ENCODE results near the gene VTI1A. TPM values are rescaled to one million over a fixed set of nuclear protein-coding genes. Genes with fewer than 3 reads are reported as not detected.

VTI1A gene
- total RNA-seq, 2 experiments from 2014 or later: 39.0 to 54.6 TPM

DNA sequence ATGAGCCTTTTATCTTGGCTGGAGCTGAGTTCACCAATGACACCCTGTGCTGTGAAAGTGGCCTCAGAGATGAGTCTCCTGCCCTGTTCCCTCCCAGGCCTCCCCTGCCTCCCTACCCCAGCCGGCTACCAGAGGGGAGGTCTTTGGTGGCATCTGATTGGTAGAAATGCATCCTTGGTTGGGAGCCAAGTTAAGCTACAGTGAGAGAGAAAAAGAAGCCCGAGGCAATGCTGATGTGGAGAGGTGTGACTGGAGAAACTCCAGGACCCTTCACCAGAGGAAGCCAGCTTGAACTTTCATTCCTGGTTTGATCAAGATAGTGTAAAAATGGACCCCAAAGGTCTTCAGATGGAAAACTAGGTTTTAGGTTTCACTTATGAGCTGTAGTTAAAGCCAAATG, 311.9 kb downstream of the VTI1A start:
- DNase-seq (no peak), ATAC-seq (no peak)
- CTCF ChIA-PET: no interaction called here
- H3K36me3 Mint-ChIP-seq: peaks cover 1% of the 10 kb centered on the region
- H3K9me3 Mint-ChIP-seq (ENCODE audit: low read depth): no peaks in the 10 kb centered on the region
- no peak overlapping the region for H3K27ac Mint-ChIP-seq
- H3K27me3 Mint-ChIP-seq: no peaks in the 10 kb centered on the region
- H3K4me3 Mint-ChIP-seq: no peak overlapping the region
- no peaks in the 10 kb centered on the region for H3K4me1 Mint-ChIP-seq

DNA sequence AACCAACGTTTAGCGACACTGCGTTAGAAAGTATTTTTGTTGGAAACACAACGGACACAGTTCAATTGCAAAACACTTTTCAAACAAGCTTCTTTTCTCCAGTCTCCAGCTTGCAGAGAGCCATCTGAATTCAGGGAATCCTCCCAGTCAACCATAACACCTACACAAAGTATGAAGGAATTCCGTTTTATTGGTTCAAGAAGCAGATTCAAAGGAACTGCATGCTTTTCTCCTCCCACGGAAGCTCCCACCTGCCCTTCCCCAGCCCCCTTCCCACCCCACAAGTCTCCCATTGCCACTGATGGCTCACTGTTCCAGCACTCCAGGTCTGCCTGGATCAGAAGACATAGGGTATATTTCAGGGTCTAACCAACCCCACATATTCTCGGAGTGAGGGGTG, 312.5 kb downstream of the VTI1A start:
- Mint-ChIP-seq H3K4me1 (no peaks in the 10 kb centered on the region), H3K27ac (no peak overlapping the region), H3K9me3 (ENCODE audit: low read depth) (no peaks in the 10 kb centered on the region), H3K36me3 (peaks cover 1% of the 10 kb centered on the region), H3K4me3 (no peak overlapping the region), H3K27me3 (no peaks in the 10 kb centered on the region)
- CTCF ChIA-PET: no interaction called here
- ATAC-seq: no peak
- no peak for DNase-seq

GRCh38 chr10:112761256-112761655, 314.2 kb downstream of the VTI1A start:
- no peak for ATAC-seq
- Mint-ChIP-seq H3K9me3 (ENCODE audit: low read depth) (no peaks in the 10 kb centered on the region), H3K4me3 (no peak overlapping the region), H3K4me1 (no peaks in the 10 kb centered on the region), H3K27ac (no peak overlapping the region), H3K27me3 (no peaks in the 10 kb centered on the region), H3K36me3 (peaks cover 3% of the 10 kb centered on the region)
- CTCF ChIA-PET: no interaction called here
- no peak for DNase-seq

- H3K27ac Mint-ChIP-seq: no peak overlapping the region
- no peak for DNase-seq
- CTCF ChIA-PET: no interaction called here
- no peaks in the 10 kb centered on the region for H3K9me3 Mint-ChIP-seq (ENCODE audit: low read depth)
- no peak for ATAC-seq
- H3K4me3 Mint-ChIP-seq: no peak overlapping the region
- peaks cover 1% of the 10 kb centered on the region for H3K36me3 Mint-ChIP-seq
- no peaks in the 10 kb centered on the region for H3K27me3 Mint-ChIP-seq
- H3K4me1 Mint-ChIP-seq: no peaks in the 10 kb centered on the region
These were observed 317.0 kb downstream of the VTI1A start for GRCh38 chr10:112763916-112764520.

- no peak for ATAC-seq
- Mint-ChIP-seq H3K27ac (no peak overlapping the region), H3K27me3 (no peaks in the 10 kb centered on the region), H3K4me3 (no peak overlapping the region), H3K4me1 (no peaks in the 10 kb centered on the region), H3K9me3 (ENCODE audit: low read depth) (no peaks in the 10 kb centered on the region), H3K36me3 (peaks cover 1% of the 10 kb centered on the region)
- no peak for DNase-seq
- CTCF ChIA-PET: no interaction called here
These were observed 318.8 kb downstream of the VTI1A start for GRCh38 chr10:112765717-112766235.

DNA sequence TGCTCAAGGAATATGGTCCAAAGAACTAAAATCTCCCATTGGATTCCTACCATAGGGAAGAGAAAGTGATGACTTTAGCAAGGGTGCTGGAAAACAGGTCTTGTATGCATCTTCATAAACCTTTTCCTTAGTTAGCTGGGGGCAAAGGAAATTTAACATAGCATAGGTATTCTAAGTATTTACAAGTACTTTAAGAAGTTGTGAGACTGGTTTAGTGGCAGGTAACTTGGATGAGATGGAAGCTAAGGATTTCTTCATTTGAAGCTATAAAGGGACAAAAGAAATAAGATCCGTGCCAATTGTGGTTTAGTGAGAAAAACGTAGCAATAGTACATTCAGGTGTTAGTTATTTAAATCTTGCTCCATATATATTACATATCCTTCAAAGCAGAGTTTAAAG, 319.6 kb downstream of the VTI1A start:
- Mint-ChIP-seq H3K4me3 (no peak overlapping the region), H3K4me1 (no peaks in the 10 kb centered on the region), H3K9me3 (ENCODE audit: low read depth) (no peaks in the 10 kb centered on the region), H3K27ac (no peak overlapping the region), H3K36me3 (peaks cover 1% of the 10 kb centered on the region), H3K27me3 (no peaks in the 10 kb centered on the region)
- no peak for DNase-seq
- CTCF ChIA-PET: interaction anchor here (0.9 kb wide), 1 partner anchor 45 kb away, joined by 3 read pairs; no protein-coding TSS in a partner anchor
- no peak for ATAC-seq

- no peak for DNase-seq
These were observed 320.1 kb downstream of the VTI1A start for GRCh38 chr10:112767156-112767555.

GRCh38 chr10:112768121-112768520, 321.1 kb downstream of the VTI1A start:
- H3K4me3 Mint-ChIP-seq: no peak overlapping the region
- H3K27me3 Mint-ChIP-seq: no peaks in the 10 kb centered on the region
- H3K27ac Mint-ChIP-seq: no peak overlapping the region
- CTCF ChIA-PET: no interaction called here
- no peaks in the 10 kb centered on the region for H3K9me3 Mint-ChIP-seq (ENCODE audit: low read depth)
- H3K4me1 Mint-ChIP-seq: no peaks in the 10 kb centered on the region
- peaks cover 5% of the 10 kb centered on the region for H3K36me3 Mint-ChIP-seq
- no peak for ATAC-seq
- no peak for DNase-seq

More at GRCh38 chr10:112767156-112767555, 320.1 kb downstream of the VTI1A start:
- H3K9me3 Mint-ChIP-seq (ENCODE audit: low read depth): no peaks in the 10 kb centered on the region
- no peak overlapping the region for H3K27ac Mint-ChIP-seq
- no peaks in the 10 kb centered on the region for H3K4me1 Mint-ChIP-seq
- H3K4me3 Mint-ChIP-seq: no peak overlapping the region
- no peak for ATAC-seq
- CTCF ChIA-PET: interaction anchor here (0.9 kb wide), 1 partner anchor 46 kb away, joined by 3 read pairs; no protein-coding TSS in a partner anchor
- H3K36me3 Mint-ChIP-seq: peaks cover 5% of the 10 kb centered on the region
- no peaks in the 10 kb centered on the region for H3K27me3 Mint-ChIP-seq

DNA sequence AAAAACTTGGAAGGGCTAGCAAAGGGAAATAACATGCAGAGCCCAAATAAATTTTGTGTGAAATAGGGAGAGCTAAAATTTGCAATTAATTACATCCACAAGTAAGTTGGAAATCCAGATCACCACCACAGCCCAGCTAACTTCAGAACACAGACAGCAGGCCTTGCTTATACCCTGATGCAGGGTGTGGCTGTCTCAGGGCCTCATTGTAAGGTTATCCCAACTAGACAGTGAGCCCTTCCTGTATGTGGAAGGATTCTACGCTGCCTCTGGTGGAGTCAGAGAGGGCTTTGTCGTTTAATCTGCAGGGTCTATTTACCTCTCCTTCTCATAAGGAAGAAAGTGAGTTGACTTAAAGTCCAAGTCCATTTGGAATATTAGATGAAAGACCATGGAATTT, 322.1 kb downstream of the VTI1A start:
- CTCF ChIA-PET: no interaction called here
- no peaks in the 10 kb centered on the region for H3K4me1 Mint-ChIP-seq
- H3K27ac Mint-ChIP-seq: no peak overlapping the region
- no peak for DNase-seq
- no peak for ATAC-seq
- peaks cover 5% of the 10 kb centered on the region for H3K36me3 Mint-ChIP-seq
- no peak overlapping the region for H3K4me3 Mint-ChIP-seq
- H3K27me3 Mint-ChIP-seq: no peaks in the 10 kb centered on the region
- H3K9me3 Mint-ChIP-seq (ENCODE audit: low read depth): no peaks in the 10 kb centered on the region

DNA sequence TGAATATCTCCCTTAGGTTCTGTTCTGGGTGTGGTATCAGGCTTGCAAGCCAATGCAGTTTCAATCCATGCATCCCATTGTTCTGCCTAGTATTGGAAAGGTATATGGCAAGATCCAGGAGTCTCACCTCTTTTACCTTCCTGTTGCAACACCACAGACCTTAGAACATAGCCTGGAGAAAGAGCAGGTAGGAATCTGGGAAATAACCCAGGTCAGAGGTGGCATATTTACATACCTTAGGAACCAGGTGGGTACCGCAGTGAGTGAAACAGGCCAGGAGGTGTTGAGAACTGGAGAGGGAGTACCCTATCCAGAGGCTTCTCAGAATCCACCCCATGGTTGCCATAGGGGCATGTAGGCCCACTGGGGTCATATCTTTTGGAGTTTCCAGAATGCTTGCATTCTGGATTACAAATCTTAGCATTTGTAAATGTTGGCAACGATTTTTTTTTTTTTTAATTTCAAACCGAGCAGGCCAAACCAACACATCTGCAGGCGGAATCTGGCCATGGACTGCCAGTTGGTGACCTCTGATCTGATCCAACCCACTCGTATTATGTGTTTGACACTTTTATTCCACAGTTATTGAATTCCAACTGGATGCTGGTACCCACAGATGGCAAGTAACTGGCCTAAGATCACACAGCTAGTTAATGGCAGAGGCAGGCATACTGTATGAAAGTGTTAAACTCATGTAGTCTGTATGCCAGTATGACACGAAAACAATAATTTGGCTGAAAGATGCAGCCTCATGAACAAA, 322.8 kb downstream of the VTI1A start:
- CTCF ChIA-PET: no interaction called here
- no peak overlapping the region for H3K27ac Mint-ChIP-seq
- no peak for DNase-seq
- H3K36me3 Mint-ChIP-seq: peaks cover 5% of the 10 kb centered on the region
- no peak overlapping the region for H3K4me3 Mint-ChIP-seq
- ATAC-seq: no peak
- H3K9me3 Mint-ChIP-seq (ENCODE audit: low read depth): no peaks in the 10 kb centered on the region
- no peaks in the 10 kb centered on the region for H3K27me3 Mint-ChIP-seq
- H3K4me1 Mint-ChIP-seq: no peaks in the 10 kb centered on the region

GRCh38 chr10:112771733-112772132, 324.7 kb downstream of the VTI1A start:
- no peaks in the 10 kb centered on the region for H3K9me3 Mint-ChIP-seq (ENCODE audit: low read depth)
- no peak overlapping the region for H3K4me3 Mint-ChIP-seq
- peaks cover 4% of the 10 kb centered on the region for H3K36me3 Mint-ChIP-seq
- ATAC-seq (no peak), DNase-seq (no peak)
- no peaks in the 10 kb centered on the region for H3K4me1 Mint-ChIP-seq
- H3K27me3 Mint-ChIP-seq: no peaks in the 10 kb centered on the region
- H3K27ac Mint-ChIP-seq: no peak overlapping the region
- CTCF ChIA-PET: no interaction called here

GRCh38 chr10:112773783-112774182, 326.8 kb downstream of the VTI1A start:
- Mint-ChIP-seq H3K4me1 (no peaks in the 10 kb centered on the region), H3K4me3 (no peak overlapping the region), H3K27ac (no peak overlapping the region), H3K9me3 (ENCODE audit: low read depth) (no peaks in the 10 kb centered on the region), H3K36me3 (peaks cover 4% of the 10 kb centered on the region), H3K27me3 (no peaks in the 10 kb centered on the region)
- no peak for ATAC-seq
- DNase-seq: no peak
- CTCF ChIA-PET: no interaction called here

- CTCF ChIA-PET: no interaction called here
- H3K4me1 Mint-ChIP-seq: no peaks in the 10 kb centered on the region
- no peaks in the 10 kb centered on the region for H3K9me3 Mint-ChIP-seq (ENCODE audit: low read depth)
These were observed 327.2 kb downstream of the VTI1A start for GRCh38 chr10:112774210-112774609.

GRCh38 chr10:112774798-112775197, 327.8 kb downstream of the VTI1A start:
- ATAC-seq (no peak), DNase-seq (no peak)
- Mint-ChIP-seq H3K36me3 (peaks cover 4% of the 10 kb centered on the region), H3K4me1 (no peaks in the 10 kb centered on the region), H3K27ac (no peak overlapping the region), H3K9me3 (ENCODE audit: low read depth) (no peaks in the 10 kb centered on the region), H3K4me3 (no peak overlapping the region), H3K27me3 (no peaks in the 10 kb centered on the region)
- CTCF ChIA-PET: no interaction called here

More at GRCh38 chr10:112774210-112774609, 327.2 kb downstream of the VTI1A start:
- Mint-ChIP-seq H3K27me3 (no peaks in the 10 kb centered on the region), H3K4me3 (no peak overlapping the region), H3K27ac (no peak overlapping the region), H3K36me3 (peaks cover 4% of the 10 kb centered on the region)
- DNase-seq (no peak), ATAC-seq (no peak)

All from activated CD8-positive, alpha-beta memory T cell treated with anti-CD3 and anti-CD28 coated beads, Interleukin-2, amount 10 ng/mL, durations not matched to agents 7 days and 5 days (primary cell).